Posterior cingulate gyrus (tissue), 11 donors: ENCODE results near the gene ESPNL.

Experiments
- DNase-seq, 10 donors: peaks; one replicate each; pipeline versions ENCODE4 v3.0.0 to v3.0.0-alpha.2; 2020 to 2021; ENCODE audit warnings: mixed read lengths in 3 of 10
- intact Hi-C: fragments of 100-400 bp; cut with DNase I; formaldehyde crosslinking; loops from one replicate; pipeline ENCODE4 v1.15.1; 2023

Gene ESPNL

DNA sequence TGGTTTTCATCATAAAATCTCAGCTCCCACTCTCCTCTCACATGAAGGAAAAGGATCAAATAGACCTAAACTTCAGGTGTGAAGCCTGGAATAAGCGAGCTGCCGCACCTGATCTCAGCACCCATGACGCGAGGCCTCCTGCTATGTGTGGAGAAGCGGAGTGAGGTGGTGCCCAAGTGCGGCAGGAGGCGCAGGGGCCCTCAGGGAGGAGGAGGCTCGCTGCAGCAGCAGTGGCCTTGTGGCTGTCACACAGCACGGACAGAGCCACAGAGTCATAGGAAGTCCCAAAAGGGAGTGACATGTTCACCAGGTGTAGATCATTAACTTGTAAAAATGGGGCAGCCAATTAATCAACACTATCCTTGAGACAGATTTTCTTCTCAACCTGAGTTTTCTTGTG, 30.3 kb upstream of the ESPNL start:
- intact Hi-C loops = no loop called here
- DNase-seq = no peak

- intact Hi-C loops = no loop called here
- DNase-seq = no peak
Observed at GRCh38 chr2:238075397-238075796, 24.7 kb upstream of the ESPNL start.

DNA sequence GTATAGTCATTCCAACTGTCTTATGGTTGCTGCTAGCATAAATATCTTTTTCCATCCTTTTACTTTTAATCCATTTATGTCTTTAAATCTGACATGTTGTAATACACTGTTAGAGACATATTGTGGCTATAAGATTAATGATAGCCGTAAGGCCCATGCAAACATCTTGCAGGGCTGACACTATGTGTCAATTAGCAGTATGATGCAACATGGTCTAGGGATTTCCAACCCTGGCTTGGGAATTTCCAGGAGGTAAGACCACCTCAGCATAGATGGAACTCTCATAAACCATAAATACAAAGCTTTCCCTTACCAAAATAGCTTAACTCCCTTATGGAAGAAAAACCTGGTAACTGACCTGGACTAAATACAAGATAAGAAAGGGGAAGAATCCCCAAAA, 22.8 kb upstream of the ESPNL start:
- intact Hi-C loops = no loop called here
- no peak for DNase-seq

DNA sequence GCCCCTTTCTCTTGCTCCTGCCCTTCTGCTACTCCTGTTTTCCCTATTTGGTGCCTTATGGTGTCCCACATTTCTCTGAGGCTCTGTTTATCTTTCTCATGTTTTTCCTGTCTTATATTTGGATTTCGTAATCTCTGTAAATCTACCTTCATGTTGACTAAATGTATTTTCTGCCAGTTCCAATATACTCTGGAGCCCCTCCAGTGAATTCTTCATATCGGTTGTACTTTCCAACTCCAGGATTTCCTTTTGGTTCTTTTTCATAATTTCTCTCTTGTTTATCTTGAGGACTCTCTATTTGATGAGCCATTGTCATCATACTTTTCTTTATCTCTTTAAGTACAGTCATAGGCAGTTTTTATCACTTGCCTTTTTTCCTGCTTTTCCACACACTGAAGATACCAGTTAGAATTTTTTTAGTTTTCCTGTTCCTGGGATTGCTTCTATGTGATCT, 20.2 kb upstream of the ESPNL start:
- intact Hi-C loops = no loop called here
- no peak for DNase-seq

GRCh38 chr2:238080518-238080917, 19.6 kb upstream of the ESPNL start:
- intact Hi-C loops = no loop called here
- DNase-seq = no peak

GRCh38 chr2:238081150-238081549, 19.0 kb upstream of the ESPNL start:
- intact Hi-C loops = no loop called here
- DNase-seq = peak in 2 of 10 donors; percentile 47 to 48

GRCh38 chr2:238081561-238081960, 18.6 kb upstream of the ESPNL start:
- peak in 1 of 10 donors; percentile 35 for DNase-seq
- intact Hi-C loops = no loop called here

- no peak for DNase-seq
Observed at GRCh38 chr2:238082151-238082550, 18.0 kb upstream of the ESPNL start.

DNA sequence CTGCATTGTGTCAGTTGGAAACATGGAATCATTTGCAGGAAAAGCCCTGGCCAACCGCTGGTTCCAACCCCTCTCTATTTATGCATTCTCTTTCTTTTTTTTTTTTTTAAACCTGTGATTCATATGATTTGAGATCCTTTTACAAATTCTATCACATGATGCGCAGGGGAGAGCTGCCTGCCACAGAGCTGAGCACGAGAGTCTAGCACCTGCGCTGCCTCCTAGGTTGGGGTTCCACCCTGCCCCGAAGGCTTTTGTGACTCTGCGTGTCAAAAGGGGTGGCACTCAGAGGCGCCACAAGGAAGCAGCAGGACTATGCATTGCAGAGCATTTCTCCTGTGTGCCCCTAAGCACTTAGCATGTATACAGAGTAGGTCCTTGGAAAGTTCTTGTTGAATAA, 17.3 kb upstream of the ESPNL start:
- intact Hi-C loops = no loop called here
- no peak for DNase-seq

More at GRCh38 chr2:238082151-238082550, 18.0 kb upstream of the ESPNL start:
- intact Hi-C loops = no loop called here

GRCh38 chr2:238083919-238084318, 16.2 kb upstream of the ESPNL start:
- DNase-seq = no peak
- intact Hi-C loops = no loop called here

GRCh38 chr2:238084761-238085160, 15.4 kb upstream of the ESPNL start:
- no peak for DNase-seq
- intact Hi-C loops = no loop called here

- intact Hi-C loops = no loop called here
- no peak for DNase-seq
Observed at GRCh38 chr2:238085899-238086298, 14.2 kb upstream of the ESPNL start.

DNA sequence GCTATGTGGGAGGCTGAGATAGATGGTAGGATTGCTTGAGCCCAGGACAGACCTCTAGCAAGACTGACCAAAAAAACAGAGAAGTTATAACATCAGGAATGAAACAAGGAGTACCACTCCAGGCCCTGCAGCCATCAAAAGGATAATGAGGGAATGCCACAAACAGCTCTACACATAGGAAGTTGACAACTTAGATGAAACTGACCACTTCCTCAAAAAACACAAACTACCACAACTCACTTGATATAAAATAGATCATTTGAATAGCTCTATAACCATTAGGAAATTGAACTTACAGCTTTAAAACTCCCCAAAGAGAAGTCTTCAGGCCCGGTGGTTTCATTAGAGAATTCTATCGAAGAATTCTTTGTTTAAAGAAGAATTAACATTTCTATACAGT, 12.9 kb upstream of the ESPNL start:
- DNase-seq = no peak
- intact Hi-C loops = no loop called here

- no peak for DNase-seq
- intact Hi-C loops = no loop called here
Observed at GRCh38 chr2:238090887-238091286, 9.3 kb upstream of the ESPNL start.

- DNase-seq = no peak
Observed at GRCh38 chr2:238091436-238092060, 8.6 kb upstream of the ESPNL start.

GRCh38 chr2:238092486-238093035, 7.6 kb upstream of the ESPNL start:
- DNase-seq = no peak
- intact Hi-C loops = no loop called here

More at GRCh38 chr2:238091436-238092060, 8.6 kb upstream of the ESPNL start:
- intact Hi-C loops = no loop called here

DNA sequence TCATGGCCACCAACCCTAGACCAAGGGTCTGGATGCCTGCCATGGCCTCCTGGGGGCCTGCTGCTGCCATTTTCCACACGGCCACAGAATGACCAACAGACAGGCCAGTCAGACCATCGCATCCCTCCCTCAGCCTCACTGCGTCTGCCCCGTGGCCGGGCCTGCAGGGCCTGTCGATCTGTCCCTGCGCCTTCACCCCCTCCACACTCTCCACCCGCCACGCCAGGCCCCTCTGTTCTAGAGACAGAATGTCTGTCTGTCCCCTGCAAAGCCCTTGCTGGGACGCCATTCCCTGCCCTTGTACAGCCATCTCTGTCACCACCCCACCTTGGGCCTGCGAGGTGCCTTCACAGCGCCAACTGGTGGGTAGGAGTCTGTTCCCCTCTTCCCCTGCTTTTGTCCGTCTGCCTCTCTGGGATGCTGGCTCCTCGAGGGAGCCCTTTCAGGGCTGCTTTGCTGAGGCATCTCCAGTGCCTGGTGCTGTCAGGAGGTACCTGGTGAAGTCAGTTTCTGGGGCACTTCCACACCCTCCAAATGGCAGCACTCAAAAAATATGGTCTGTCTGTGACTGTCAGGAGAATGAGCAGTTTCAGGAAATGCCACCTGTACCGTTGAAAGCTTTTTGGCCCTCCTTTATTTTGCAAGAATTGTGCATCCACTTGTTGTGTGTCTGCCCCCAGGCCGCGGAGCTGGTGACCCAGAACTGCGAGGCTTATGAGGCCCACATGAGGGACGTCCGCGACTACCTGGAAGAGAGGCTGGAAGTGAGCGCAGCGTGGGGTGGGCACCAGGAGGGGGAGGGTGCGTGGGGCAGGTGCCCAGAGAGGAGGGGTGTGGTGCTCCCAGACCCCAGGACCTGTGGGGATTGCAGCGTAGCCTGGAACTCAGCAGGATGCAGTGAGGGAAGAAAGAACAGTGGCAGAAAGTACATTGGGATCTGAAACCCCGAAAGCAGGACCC, 6.7 kb upstream of the ESPNL start:
- peak in 3 of 10 donors; percentile 24 to 74 (median 65) for DNase-seq
- intact Hi-C loops = no loop called here

DNA sequence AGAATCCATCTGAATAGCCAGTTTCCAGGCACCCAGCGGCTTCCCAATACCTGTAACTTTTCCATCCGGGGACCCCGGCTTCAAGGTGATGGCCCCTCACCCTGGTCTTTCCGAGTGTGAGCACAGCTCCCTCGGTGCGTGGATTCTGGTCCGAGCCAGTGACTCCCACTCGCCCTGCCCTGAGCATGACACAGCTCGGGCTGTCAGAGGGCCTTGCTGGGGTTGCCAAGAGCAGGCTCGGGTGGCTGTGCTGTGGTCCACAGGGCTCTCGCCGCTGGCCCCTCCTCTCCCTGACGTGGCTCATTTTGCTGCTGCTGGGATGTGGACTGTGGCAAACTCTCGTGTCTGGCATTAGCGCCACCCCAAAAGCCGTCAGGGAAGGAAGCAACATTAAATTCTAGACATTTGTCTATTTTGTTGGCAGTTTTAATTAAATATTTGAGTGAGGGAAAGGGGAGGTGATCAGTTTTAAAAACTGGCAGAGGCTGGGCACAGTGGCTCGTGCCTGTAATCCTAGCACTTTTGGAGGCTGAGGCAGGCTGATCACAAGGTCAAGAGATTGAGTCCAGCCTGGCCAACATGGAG, 5.6 kb upstream of the ESPNL start:
- DNase-seq = peak in 2 of 10 donors; percentile 55 to 58

GRCh38 chr2:238095143-238095542, 5.0 kb upstream of the ESPNL start:
- DNase-seq = peak in 1 of 10 donors; percentile 30

More for the DNA sequence above, 5.6 kb upstream of the ESPNL start:
- intact Hi-C loops = no loop called here

GRCh38 chr2:238096311-238097011, 3.7 kb upstream of the ESPNL start:
- intact Hi-C loops = no loop called here
- DNase-seq = peak in 3 of 10 donors; percentile 69 to 78 (median 72)

More at GRCh38 chr2:238095143-238095542, 5.0 kb upstream of the ESPNL start:
- intact Hi-C loops = no loop called here
